Endometrial microvascular endothelial cells (primary cell): Measurements from ENCODE around the gene FAM229A. TPM values are rescaled to one million over a fixed set of nuclear protein-coding genes. Genes with fewer than 3 reads are reported as not detected.
"Not testable (repeated sequence)": the region's sequence is repeated elsewhere in the genome, so short reads cannot be mapped to it uniquely, and the experiment has no call there.

Experiments used
- in situ Hi-C: cut with HindIII; loops from 2 replicates; pipeline ENCODE4 v1.10.0; 2017; ENCODE audit warnings: low sequenced_read_pairs, low pct_unique_long_range_greater_than_20kb; ENCODE audit errors: inconsistent ontology term
- total RNA-seq: library from RNA; depleted of rRNA; stranded (reverse); fragments of >200 nt; gene quantifications from one replicate; pipeline ENCODE4 v1.2.3, GENCODE V29; 2015; ENCODE audit errors: inconsistent ontology term

Gene FAM229A, protein sequence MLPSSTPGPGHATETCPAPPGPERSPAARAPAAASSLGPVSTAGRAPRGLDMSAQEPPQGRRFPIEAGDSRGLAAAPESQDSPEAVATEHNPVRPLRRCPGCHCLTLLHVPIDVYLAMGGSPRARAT
- 1.6 TPM for total RNA-seq

GRCh38 chr1:32362474-32363313, at the start of gene FAM229A, which contains the start of gene TSSK3:
FAM229A (minus strand) TSS chr1:32362485; CDS start chr1:32362091, 394 bp downstream.
TSSK3 (plus strand) TSS chr1:32362539; CDS start chr1:32362702, 163 bp downstream.
- in situ Hi-C loops = no loop called here

- in situ Hi-C loops = no loop called here
Observed at GRCh38 chr1:32411261-32411660, 49.0 kb upstream of the FAM229A start.

GRCh38 chr1:32406629-32407111, 44.4 kb upstream of the FAM229A start:
- in situ Hi-C loops = no loop called here

DNA sequence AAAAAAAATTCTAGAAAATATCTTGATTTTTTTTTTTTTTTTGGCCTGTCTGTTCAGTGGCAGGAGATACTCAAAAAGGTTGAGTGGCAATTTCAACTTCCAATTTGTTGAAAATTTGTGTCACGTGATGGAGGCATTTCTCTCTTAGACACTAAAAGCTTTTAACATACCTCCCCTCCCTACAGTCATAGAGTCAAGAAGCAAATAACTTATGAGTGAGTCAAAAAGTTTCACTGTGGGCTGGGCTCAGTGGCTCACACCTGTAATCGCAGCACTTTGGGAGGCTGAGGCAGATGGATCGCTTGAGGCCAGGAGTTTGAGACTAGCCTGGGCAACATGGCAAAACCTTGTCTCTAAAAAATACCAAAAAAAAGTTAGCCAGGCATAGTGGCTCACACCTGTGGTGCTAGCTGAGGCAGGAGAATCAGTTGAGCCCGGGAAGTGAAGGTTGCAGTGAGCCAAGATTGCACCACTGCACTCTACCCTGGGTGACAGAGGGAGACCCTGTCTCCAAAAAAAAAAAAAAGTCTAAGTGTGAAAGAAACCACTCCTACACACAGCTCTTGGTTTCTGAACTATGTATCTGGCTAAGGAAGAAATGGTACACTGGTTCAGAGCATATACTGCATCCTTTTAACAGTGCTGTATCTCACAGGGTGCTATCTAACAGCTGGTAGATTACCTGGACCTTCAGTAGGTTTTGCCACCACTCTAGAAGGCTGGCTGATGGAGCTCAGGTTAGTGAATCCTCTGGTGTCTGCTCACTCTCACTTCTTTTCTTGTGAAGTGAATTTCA, 43.6 kb upstream of the FAM229A start:
- in situ Hi-C loops = no loop called here

DNA sequence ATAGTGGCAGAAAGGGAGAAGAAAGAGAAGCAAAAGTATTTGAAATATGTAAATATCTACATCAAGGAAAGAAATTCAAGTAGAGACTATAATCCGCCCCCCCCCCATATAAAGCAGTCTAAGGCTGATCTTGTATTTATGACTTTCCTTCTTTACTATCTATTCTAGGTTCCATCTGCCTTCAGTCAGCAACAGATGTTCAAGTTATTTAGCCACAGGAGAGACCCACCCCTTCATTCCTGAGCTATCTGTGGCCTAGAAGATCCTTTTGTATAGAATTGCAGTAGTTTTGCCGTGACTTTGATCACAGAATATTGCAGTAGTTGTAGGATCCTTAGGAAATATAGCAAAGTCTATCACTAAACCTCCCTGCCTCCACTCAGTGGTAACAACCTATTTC, 42.7 kb upstream of the FAM229A start:
- in situ Hi-C loops = no loop called here

DNA sequence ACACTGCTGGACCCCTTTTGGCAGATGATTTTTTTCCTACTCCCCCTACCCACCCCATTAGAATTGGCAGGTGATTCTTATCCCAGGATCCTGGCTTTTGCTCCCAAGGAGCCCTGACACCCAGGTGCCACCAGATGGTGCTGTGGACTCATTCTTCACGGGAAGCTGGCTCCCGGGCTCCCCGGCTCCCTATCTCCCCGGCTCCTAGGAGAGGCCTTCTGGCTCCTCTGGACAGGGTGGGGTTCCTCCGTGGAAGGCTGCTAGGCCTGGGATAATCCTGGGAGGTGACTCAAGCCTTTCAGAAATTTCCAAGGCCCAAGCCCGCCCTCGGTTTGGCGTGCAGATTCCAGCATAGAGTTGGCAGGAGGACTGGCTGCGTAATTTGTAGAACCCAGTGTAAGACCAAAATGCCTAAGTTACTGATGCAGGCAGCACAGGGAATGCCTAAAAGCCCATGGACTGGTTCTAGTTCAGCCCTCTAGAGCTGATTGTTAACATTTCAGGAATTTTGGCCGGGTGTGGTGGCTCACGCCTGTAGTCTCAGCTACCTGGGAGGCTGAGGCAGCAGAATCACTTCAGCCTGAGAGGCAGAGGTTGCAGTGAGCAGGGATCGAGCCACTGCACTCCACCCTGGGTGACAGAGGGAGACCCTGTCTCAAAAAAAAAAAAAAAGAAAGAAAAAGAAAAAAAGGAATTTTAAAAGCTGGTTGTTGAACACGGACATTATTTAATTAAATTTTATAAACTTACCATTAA, 38.8 kb upstream of the FAM229A start:
- in situ Hi-C loops = no loop called here

DNA sequence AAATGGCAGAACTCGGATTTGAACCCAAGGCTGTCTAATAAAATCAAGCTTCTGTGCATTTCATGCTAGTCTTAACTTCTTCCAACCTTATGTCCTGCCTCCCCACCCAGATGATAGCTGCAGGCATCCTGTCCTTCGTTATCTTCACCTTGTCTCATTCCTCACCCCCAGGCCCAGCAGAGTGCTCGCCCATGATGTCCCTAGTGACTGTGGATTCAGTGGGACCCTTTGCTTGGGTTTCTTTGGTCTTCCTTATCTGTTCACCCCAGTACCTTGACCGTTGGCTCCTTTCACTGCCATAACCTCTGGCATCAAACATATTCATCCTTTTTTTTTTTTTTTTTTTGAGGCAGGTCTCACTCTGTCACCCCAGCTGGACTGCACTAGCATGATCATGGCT, 37.6 kb upstream of the FAM229A start:
- in situ Hi-C loops = no loop called here

GRCh38 chr1:32398401-32398800, 36.1 kb upstream of the FAM229A start:
- in situ Hi-C loops = no loop called here

- in situ Hi-C loops = not testable (repeated sequence)
Observed at GRCh38 chr1:32396524-32396923, 34.2 kb upstream of the FAM229A start.

DNA sequence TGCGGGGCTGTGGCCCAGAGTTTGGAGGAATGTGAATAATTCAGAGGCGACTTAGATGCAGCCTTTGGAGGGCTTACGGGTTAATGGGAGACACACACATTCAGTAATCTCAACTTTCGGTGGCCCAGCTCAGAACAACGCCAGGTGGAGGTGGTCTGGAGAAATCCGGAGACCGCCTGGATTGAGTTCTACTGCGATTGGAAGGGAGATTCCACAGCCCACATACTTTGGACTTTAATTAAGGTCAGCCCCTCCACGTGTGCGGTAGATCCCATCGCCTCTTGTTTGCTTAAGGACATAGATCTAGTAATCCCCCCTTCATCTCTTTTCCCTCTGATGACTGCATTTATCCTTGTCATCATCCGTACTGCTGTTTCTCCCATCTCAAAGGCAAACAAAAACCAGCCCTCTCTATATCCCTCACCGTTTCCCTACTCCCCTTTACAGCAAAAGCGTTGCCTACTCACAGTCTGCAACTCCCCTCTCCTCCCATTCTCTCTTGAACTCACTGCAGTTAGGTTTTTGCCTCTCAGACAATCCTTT, 32.7 kb upstream of the FAM229A start:
- in situ Hi-C loops = no loop called here

DNA sequence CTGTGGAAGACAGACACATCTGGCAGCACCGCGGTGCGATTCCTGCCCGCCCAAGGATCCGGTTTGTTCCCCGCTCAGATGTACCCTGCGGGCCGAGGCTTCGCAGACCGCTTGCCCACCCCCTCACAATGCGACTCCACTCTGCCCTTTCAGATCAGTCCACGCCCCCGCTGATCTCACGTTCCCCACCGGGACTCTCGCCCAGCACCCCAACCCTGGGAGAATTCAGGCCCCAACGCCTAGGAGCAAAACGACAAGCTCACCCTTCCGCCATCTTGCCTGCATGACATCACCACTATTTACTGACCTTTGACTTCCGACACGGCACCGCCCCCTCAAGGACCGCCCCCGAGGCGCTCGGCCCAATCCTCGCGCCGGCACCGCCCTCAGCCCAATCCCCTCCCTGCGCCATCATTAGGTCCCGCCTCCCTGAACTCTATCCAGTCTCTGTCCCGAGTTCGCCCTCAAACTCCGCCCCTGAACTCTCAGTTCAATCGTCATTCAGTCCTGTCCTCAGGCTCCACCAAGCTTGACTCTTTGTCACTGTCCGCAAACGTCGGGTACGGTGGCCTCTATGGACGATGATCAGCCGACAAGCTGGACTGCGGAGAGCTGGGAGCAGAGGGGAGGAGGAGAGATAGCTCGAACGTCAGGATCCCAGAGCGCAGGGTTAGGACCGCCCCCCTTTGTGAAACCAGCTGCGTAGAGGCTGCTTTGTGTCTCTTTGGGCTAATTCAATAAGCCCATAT, 32.0 kb upstream of the FAM229A start, which contains the start of gene BSDC1:
TSS of gene BSDC1 (minus strand) at position 301 of the 749 bp plus-strand sequence. CDS start at position 274, 27 bp downstream.
- in situ Hi-C loops = no loop called here

DNA sequence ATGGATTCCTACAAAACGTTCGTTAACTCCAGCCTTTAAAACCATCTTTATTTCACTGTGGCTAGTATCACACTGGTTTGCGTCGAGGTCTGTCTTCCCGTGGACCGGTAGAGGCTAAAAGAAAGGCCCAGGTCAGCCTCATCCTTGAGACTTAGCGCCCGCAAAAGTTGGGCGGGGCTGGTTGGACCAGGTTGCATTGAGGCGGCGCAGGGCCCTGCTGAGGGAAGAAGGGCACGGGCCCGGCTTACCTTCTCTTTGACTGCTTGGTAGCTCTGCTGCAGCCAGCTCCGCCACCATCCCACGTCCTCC, 31.5 kb upstream of the FAM229A start:
- in situ Hi-C loops = no loop called here

- in situ Hi-C loops = no loop called here
Observed at GRCh38 chr1:32393136-32393535, 30.9 kb upstream of the FAM229A start.

- in situ Hi-C loops = no loop called here
Observed at GRCh38 chr1:32392325-32392724, 30.0 kb upstream of the FAM229A start.

DNA sequence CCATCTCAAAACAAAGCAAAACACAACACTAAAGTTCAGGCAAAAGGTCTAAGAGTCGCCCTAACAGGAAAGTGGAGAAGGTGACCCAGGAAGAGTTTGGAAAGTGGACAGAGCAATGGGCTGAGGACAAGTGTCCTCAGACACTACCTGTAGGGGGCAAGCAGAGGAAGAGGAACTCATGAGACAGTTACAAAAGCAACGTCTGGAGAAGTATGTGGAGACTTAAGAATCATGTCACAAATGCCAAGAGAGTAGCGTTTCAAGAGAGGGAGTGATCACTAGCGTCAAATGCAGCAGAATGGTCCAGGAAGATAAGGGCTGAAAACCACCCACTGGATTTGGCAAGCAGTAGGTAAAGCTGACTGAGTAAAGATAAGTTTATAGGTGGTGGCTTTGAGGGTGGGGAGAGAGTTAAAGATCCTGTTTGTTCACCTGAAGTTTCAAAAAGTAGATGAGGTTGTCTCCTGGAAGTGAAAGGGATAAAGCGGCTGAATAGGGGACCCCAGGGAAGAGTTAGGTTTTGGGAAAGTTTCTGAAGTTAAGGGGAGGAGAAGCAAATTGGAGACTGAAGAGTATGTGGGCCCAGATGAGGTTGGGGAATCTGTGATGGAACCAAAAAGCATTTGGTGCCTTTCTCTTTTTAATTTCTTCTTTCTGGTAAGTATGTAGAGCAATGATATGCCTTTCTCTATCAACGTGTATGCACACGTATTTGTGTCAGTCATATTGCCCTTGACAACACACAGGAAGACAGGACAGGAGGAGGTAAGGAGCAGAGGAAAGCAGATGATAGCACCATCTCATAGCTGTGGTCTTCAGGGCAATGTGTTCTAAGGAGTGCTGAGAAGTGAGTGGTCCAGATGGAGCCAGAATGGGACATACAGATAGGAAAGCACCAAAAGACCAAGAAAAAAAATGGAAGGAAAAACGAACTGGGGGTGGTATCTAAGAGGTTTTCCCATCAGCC, 28.9 kb upstream of the FAM229A start:
- in situ Hi-C loops = no loop called here

- in situ Hi-C loops = no loop called here
Observed at GRCh38 chr1:32388641-32389040, 26.4 kb upstream of the FAM229A start.
